G401.6 (cell line): Measurements from ENCODE around the gene ZNF451.
A peak's percentile ranks its signal among the peaks of the same experiment; 100 is the strongest.
"Not testable (repeated sequence)": the region's sequence is repeated elsewhere in the genome, so short reads cannot be mapped to it uniquely, and the experiment has no call there.

Experiments used
- FAIRE-seq: peaks from 2 replicates; lab custom pipeline; 2012; peaks lifted over from hg19 to GRCh38; lab: Jason Lieb, UNC

Gene ZNF451, protein sequence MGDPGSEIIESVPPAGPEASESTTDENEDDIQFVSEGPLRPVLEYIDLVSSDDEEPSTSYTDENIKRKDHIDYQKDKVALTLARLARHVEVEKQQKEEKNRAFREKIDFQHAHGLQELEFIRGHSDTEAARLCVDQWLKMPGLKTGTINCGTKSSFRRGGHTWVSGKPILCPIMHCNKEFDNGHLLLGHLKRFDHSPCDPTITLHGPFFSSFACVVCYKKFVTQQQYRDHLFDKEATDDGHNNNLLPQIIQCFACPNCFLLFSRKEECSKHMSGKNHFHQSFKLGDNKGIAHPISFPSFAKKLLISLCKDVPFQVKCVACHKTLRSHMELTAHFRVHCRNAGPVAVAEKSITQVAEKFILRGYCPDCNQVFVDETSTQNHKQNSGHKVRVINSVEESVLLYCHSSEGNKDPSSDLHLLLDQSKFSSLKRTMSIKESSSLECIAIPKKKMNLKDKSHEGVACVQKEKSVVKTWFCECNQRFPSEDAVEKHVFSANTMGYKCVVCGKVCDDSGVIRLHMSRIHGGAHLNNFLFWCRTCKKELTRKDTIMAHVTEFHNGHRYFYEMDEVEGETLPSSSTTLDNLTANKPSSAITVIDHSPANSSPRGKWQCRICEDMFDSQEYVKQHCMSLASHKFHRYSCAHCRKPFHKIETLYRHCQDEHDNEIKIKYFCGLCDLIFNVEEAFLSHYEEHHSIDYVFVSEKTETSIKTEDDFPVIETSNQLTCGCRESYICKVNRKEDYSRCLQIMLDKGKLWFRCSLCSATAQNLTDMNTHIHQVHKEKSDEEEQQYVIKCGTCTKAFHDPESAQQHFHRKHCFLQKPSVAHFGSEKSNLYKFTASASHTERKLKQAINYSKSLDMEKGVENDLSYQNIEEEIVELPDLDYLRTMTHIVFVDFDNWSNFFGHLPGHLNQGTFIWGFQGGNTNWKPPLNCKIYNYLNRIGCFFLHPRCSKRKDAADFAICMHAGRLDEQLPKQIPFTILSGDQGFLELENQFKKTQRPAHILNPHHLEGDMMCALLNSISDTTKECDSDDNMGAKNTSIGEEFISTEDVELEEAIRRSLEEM

GRCh38 chr6:57089687-57090457 is at the start of gene ZNF451:
Gene ZNF451, plus strand, starts transcription at chr6:57090188. Its CDS starts 66 bp downstream, at chr6:57090254.
- FAIRE-seq = peak; percentile 97

- FAIRE-seq = not testable (repeated sequence)
Measured at GRCh38 chr6:57044061-57044460, 45.9 kb upstream of the ZNF451 start.

- no peak for FAIRE-seq
Measured at GRCh38 chr6:57044568-57044967, 45.4 kb upstream of the ZNF451 start.

DNA sequence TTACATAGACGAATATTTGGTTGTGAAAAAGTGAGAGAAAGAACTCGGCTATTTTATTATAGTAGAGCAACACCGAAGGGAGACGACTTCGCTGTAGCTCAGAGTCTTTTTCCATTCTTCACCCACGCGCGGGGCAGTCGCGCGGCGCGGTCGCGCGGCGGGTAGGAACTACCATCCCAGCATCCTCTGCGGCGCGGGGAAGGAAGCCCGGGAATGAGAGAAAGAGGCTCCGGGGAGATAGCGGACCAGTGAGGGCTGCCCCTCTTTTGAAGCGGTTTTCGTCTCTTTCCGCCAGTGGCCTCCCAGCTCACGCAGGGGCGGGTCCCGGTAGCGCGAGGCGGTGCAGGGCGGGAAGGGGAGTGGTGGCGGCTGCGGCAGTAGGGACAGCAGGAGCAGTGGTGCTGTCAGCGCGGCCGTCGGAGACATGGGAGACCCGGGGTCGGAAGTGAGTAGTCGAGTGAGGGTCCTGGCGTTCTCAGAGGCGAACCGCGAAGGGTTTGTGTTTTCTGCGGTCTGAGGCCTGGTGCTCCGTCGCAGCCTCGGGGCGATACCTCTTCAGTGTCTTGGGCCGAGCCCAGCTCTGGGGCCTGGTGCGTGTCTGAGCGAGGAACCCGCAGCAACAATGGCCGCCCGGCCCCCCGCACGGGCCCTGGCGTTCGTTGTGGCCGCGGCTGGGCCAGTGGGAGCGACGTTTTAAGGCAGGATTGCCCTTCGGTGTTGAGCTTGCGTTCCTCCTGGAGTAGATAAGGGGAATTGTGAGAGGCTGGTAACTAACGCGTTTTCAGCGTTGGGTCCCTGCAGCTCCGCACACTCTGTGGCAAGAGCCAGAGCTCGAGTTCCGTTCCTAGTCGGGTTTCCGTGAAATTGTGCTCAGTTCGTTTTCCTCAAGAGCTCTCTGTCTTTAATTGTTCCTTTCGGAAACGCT is 43.4 kb upstream of the ZNF451 start, which contains the start of gene KIAA1586:
Gene KIAA1586, plus strand, starts transcription at position 362 of the 925 bp plus-strand sequence. Its CDS starts 63 bp downstream, at position 425.
- FAIRE-seq = peak; percentile 90

- FAIRE-seq = not testable (repeated sequence)
Measured at GRCh38 chr6:57047257-57047585, 42.8 kb upstream of the ZNF451 start.

DNA sequence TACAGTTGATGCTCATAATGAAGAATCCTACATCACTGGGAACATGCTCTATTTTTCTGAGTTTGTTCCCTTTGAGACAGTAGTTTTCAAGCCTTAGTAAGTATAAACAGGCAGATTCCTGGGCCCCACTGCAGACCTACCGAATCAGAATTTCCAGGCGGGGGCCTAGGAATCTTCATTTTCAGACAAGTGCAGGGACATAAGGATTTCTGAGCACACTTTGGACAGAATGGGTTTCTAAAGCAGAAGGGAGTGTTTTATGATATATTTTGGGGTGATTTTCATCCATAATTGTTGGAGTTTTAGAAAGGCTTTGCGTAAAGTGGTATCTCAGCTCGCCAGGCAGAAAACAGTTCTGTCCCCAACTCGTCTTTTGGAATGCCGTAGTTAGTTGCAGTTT is 42.1 kb upstream of the ZNF451 start:
- not testable (repeated sequence) for FAIRE-seq

GRCh38 chr6:57048577-57048976 is 41.4 kb upstream of the ZNF451 start:
- no peak for FAIRE-seq

DNA sequence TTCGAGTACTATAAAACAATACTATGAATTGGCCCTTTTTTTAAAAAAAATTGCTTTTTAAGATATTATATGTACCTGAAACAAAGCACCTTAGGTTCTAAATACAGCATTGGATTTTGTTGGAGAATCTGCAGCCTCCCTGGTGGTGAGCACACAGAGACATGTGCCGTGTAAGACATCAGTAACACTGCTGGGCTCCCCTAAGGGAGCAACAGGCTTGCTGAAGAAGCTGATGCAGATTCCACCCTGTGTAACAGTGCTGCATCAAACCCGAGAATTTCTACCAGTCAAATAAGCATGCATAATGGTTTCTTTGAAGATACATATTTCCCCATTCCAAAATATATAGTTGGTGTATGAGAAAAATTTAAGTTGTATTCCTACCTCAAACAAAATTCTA is 26.1 kb upstream of the ZNF451 start:
- FAIRE-seq = peak; percentile 46

- FAIRE-seq = no peak
Measured at GRCh38 chr6:57064809-57065208, 25.2 kb upstream of the ZNF451 start.

GRCh38 chr6:57068061-57068460 is 21.9 kb upstream of the ZNF451 start:
- no peak for FAIRE-seq

GRCh38 chr6:57069228-57069627 is 20.8 kb upstream of the ZNF451 start:
- FAIRE-seq = no peak

- FAIRE-seq = no peak
Measured at GRCh38 chr6:57069920-57070331, 20.1 kb upstream of the ZNF451 start.

GRCh38 chr6:57072108-57072507 is 17.9 kb upstream of the ZNF451 start:
- FAIRE-seq = no peak

DNA sequence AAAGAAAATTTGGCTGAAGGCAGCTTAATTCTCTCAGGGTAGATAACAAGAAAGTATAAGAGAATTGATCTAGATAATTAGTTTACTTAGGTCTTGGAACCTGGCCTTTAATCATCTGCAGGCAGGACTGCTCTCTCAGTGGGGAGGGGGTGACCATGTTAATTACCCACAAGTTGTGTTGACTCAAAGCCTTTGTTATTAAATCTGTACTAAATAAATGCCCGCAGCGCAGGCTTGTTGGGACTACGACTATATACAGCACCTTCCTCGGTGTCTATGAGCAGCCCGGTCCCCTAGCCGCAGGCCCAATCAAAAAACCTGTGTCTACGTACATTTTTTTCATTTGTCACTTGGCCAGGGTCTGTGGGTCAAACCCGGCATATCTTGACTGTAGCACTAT is 15.6 kb upstream of the ZNF451 start:
- no peak for FAIRE-seq

GRCh38 chr6:57075092-57075491 is 14.9 kb upstream of the ZNF451 start:
- no peak for FAIRE-seq

GRCh38 chr6:57078531-57079207 is 11.3 kb upstream of the ZNF451 start:
- no peak for FAIRE-seq

DNA sequence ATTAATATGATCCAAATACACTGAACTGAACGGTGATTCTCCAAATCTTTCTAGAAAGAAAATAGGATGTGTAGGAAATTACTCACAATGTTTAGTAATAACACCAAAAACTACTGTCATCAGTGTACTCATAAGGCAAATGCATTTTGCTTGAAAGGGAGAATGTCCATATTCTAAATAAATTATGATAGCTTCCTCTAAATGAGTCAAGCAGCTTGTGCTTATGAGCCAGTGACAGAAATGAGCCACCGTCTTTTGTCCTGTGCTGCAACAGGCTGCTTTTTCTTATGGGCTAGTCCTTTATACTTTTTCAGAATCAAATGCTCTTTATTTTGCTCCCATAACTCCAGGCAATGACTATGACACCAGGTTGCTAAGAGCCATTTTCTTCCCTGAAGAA is 4.5 kb upstream of the ZNF451 start:
- no peak for FAIRE-seq

DNA sequence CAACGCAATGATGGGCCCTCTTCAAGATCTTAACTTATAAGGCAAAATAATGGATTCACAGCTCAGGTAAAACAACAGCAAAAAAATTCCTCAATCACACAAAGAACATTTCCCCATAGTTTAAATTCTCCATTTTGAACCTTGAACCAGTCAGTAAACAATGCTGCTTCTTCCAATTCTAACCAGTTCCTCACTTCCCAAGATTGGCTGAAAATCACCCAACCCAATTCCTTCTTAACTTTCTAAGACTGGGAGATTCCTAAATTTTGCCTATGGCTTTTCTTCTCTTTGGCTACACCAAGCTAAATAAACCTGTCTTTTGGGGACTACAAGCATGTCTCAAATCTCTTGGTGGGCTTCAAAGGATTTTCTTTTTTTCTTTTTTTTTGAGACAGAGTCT is 3.1 kb upstream of the ZNF451 start:
- FAIRE-seq = no peak

DNA sequence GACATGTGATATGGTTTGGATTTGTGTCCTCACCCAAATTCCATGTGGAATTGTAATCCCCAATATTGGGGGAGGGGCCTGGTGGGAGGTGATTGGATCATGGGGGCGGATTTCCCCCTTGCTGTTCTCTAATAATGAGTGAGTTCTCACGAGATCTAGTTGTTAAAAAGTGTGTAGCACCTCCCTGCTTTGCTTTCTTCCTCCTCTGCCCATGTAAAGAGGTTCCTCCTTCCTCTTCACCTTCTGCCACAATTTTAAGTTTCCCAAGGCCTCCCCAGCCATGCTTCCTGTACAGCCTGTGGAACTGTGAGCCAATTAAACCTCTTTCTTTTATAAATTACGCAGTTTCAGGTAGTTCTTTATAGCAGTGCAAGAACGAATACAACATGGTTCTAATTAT is 2.1 kb upstream of the ZNF451 start:
- FAIRE-seq = no peak

DNA sequence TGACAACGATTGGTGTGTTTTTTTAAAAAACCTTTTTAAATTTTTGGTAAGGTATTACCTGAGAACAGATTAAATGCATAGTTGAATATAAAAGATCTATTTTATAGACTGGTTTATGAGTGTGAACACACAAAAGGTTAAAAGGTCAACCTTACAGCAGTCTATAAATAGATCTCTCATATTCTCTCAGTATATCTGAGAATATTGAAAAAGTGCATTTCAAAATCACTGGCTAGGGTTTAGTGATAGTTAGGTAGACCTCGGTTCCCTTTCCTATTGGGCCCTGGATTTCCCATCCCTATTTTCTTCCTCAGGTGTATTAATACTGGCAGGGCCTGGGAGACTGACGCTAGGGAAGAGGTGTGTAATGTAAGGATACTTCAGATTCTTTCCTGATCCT is 723 bp upstream of the ZNF451 start:
- no peak for FAIRE-seq
